B cell (primary cell): ENCODE data around the gene BIN2. TPM values are rescaled to one million over a fixed set of nuclear protein-coding genes. Genes with fewer than 3 reads are reported as not detected.

Experiments
- ATAC-seq: fragments of 200-7000 bp; cut with Tn5 transposase; one replicate; pipeline ENCODE4 v1.10.0; 2021; ENCODE audit warnings: low read depth, mild to moderate bottlenecking, moderate number of reproducible peaks, moderate library complexity
- CTCF ChIA-PET: fragments of 350-600 bp; sonication (Branson Sonifier 250); formaldehyde crosslinking; loops from one replicate; lab custom pipeline; 2021; ENCODE audit warnings: antibody characterized with exemption, inconsistent platforms; lab: Charles Lee
- POLR2A ChIA-PET: fragments of 350-600 bp; sonication (Branson Sonifier 250); formaldehyde crosslinking; loops from one replicate; lab custom pipeline; 2021; ENCODE audit warnings: antibody characterized with exemption; lab: Charles Lee
- DNase-seq: peaks from one replicate; pipeline ENCODE4 v3.0.0; 2013
- H2AFZ ChIP-seq: 2 replicates; pipeline ENCODE4 v1.6.1; 2012; ENCODE audit warnings: mild to moderate bottlenecking, low read depth, low read length; ENCODE audit not compliant: insufficient read depth, poor library complexity, severe bottlenecking
- H3K27ac ChIP-seq, 2 donors: 1 replicate in 1 of 2; 2 replicates in 1 of 2; pipeline ENCODE4 v1.5.1; 2012 to 2013; ENCODE audit warnings: low read length in 2 of 2, mild to moderate bottlenecking in 2 of 2, moderate library complexity in 1 of 2
- H3K27me3 ChIP-seq, 4 experiments: fragments of 200-600 bp in 1 of 4; sonication (generic) in 1 of 4; replicated peaks in 1 of 4; 1 replicate in 2 of 4; 2 replicates in 2 of 4; pipeline versions ENCODE4 v1.6.1 to v1.7.0; 2013 to 2016; ENCODE audit warnings: low read length in 3 of 4, mild to moderate bottlenecking in 2 of 4, mixed read lengths in 1 of 4, moderate library complexity in 1 of 4; ENCODE audit not compliant: insufficient read depth in 4 of 4, control insufficient read depth in 3 of 4; ENCODE audit errors: control extremely low read depth in 1 of 4
- H3K36me3 ChIP-seq, 2 experiments: replicated peaks in 1 of 2; 1 replicate in 1 of 2; 2 replicates in 1 of 2; pipeline versions ENCODE4 v1.6.1 to v1.7.1; 2013; ENCODE audit warnings: low read length in 1 of 2; ENCODE audit not compliant: insufficient read depth in 2 of 2, control insufficient read depth in 1 of 2; ENCODE audit errors: control extremely low read depth in 1 of 2, extremely low read depth in 1 of 2
- H3K4me1 ChIP-seq, 2 donors: fragments of 200-600 bp in 1 of 2; sonication (generic) in 1 of 2; 1 replicate in 1 of 2; 2 replicates in 1 of 2; pipeline versions ENCODE4 v1.5.1 to v1.6.1; 2013 to 2017; ENCODE audit warnings: low read length in 2 of 2; ENCODE audit not compliant: control insufficient read depth in 2 of 2, insufficient read depth in 2 of 2
- H3K4me2 ChIP-seq: replicated peaks from 2 replicates; pipeline ENCODE3; 2012; ENCODE audit warnings: mild to moderate bottlenecking, low read depth, low read length; ENCODE audit not compliant: poor library complexity, severe bottlenecking
- H3K4me3 ChIP-seq, 5 experiments: fragments of 200-600 bp in 1 of 5; sonication (generic) in 1 of 5; 1 replicate in 3 of 5; 2 replicates in 2 of 5; pipeline versions ENCODE4 v1.5.1 to v1.7.0; 2011 to 2016; ENCODE audit warnings: low read length in 4 of 5, mild to moderate bottlenecking in 4 of 5, low read depth in 2 of 5, control low read depth in 1 of 5, moderate library complexity in 1 of 5; ENCODE audit not compliant: insufficient read depth in 1 of 5; ENCODE audit errors: control extremely low read depth in 1 of 5, extremely low read depth in 1 of 5
- H3K79me2 ChIP-seq: fragments of 200-600 bp; sonication (generic); one replicate; pipeline ENCODE4 v1.6.0; 2016; ENCODE audit warnings: low read length; ENCODE audit not compliant: control insufficient read depth, insufficient read depth
- H3K9ac ChIP-seq: fragments of 200-600 bp; sonication (generic); 2 replicates; pipeline ENCODE4 v1.6.1; 2017; ENCODE audit warnings: mild to moderate bottlenecking, low read length, moderate library complexity
- H3K9me3 ChIP-seq, 3 donors: one replicate each; pipeline versions ENCODE4 v1.6.1 to v1.7.1; 2013; ENCODE audit warnings: low read length in 2 of 3; ENCODE audit not compliant: control insufficient read depth in 2 of 3, insufficient read depth in 1 of 3; ENCODE audit errors: control extremely low read depth in 1 of 3
- H4K20me1 ChIP-seq: 2 replicates; pipeline ENCODE4 v1.6.0; 2012; ENCODE audit warnings: mild to moderate bottlenecking, low read length; ENCODE audit not compliant: insufficient read depth, control insufficient read depth, poor library complexity, severe bottlenecking
- H3K27ac Mint-ChIP-seq: one replicate; pipeline ENCODE4 v1.8.0; 2021; ENCODE audit warnings: mixed read lengths
- H3K27me3 Mint-ChIP-seq: one replicate; pipeline ENCODE4 v1.8.0; 2021; ENCODE audit warnings: mixed read lengths
- H3K4me1 Mint-ChIP-seq: one replicate; pipeline ENCODE4 v1.8.0; 2021; ENCODE audit warnings: mixed read lengths
- H3K4me3 Mint-ChIP-seq: one replicate; pipeline ENCODE4 v1.8.0; 2021; ENCODE audit warnings: mixed read lengths
- H3K9me3 Mint-ChIP-seq: one replicate; pipeline ENCODE4 v1.8.0; 2022; ENCODE audit warnings: mixed read lengths; ENCODE audit not compliant: insufficient read depth
- EZH2 ChIP-seq: IDR thresholded peaks from 2 replicates; pipeline ENCODE4 v1.6.1; 2012; ENCODE audit warnings: borderline replicate concordance, low read depth, mild to moderate bottlenecking, moderate library complexity, low read length; ENCODE audit not compliant: insufficient read depth, poor library complexity, severe bottlenecking
- WGBS: methylation state at CpG from one replicate; pipeline ENCODE4 v1.1.5; 2013; ENCODE audit warnings: missing lambda C conversion rate; ENCODE audit not compliant: insufficient coverage; 5-methylcytosine and 5-hydroxymethylcytosine counted together
- intact Hi-C: fragments of 100-400 bp; cut with micrococcal nuclease; formaldehyde crosslinking; loops from one replicate; pipeline ENCODE4 v1.10.0; 2022
- polyA plus RNA-seq: library from polyadenylated mRNA; depleted of rRNA; stranded (reverse); fragments of >200 nt; gene quantifications from 2 replicates; pipeline ENCODE4 v1.2.3, GENCODE V29; 2012
- total RNA-seq, 2 donors: library from RNA; stranded (reverse); fragments of 120-200 nt in 1 of 2; gene quantifications; 1 replicate in 1 of 2; 2 replicates in 1 of 2; pipeline versions ENCODE4 v1.2.3 to v1.2.4, GENCODE V29; 2013 to 2022
- TF ChIP-seq, protein P1 (sequence below): fragments of 200-600 bp; IDR thresholded peaks from one replicate; pipeline ENCODE4 v1.8.0; 2022; ENCODE audit warnings: antibody characterized with exemption, mild to moderate bottlenecking

The BIN2 gene
- total and polyA plus RNA-seq, 2 donors (not counting 1 experiment from before 2014, with no cell fraction given) = 41.5 to 100 TPM

DNA sequence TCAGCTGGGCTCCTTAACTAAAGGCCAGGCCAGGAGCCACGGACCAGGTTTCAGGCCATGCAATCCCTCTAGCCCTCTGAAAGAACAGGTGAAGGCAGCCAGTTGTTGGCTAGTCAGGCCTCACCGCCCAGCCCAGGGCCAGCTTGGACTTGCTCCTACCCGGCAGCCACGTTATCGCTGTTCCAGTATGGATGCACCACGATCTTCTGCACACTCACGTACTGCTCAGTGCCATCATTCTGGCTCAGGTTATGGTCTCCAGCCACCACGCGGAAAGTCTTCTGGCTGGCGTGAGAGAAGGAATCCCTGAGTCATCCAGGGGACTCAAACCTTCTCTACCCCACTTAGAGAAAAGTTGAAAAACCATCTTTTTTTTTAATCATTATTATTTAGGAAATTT, 18.4 kb upstream of the BIN2 start:
- H3K4me1 Mint-ChIP-seq = peaks cover 43% of the 10 kb centered on the region

More for the DNA sequence above, 18.4 kb upstream of the BIN2 start:
- Histone ChIP-seq H3K4me3 (no peak overlapping the region), H2AFZ (no peak overlapping the region), H3K27ac (no peak overlapping the region), H3K4me2 (no peak overlapping the region), H3K79me2 (peaks cover 4% of the 10 kb centered on the region), H3K4me1 (peaks cover 42 to 45% of the 10 kb centered on the region in 2 donors), H3K27me3 (no peaks in the 10 kb centered on the region), H3K9ac (no peak overlapping the region), H3K9me3 (no peaks in the 10 kb centered on the region), H4K20me1 (no peaks in the 10 kb centered on the region), H3K36me3 (no peaks in the 10 kb centered on the region)
- no peak for DNase-seq
- ChIA-PET CTCF (interaction anchor here (0.5 to 9.0 kb wide), 20 partner anchors 8 to 355 kb away, joined by 3 to 148 read pairs (median 10); partner anchors contain the start of genes BIN2, DAZAP2, GALNT6 and SLC11A2), POLR2A (interaction anchor here (1.3 to 2.0 kb wide), 2 partner anchors 22 to 104 kb away, joined by 4 to 7 read pairs; partner anchors contain the start of gene DAZAP2)
- no peak for ATAC-seq
- no peak overlapping the region for H3K27ac Mint-ChIP-seq
- intact Hi-C loops = loop anchor here (5.0 kb wide), 2 partner anchors 125 to 355 kb away; partner anchors contain the start of gene POU6F1
- 99% methylated on average over 6 of the region's 10 CpGs for WGBS
- H3K27me3 Mint-ChIP-seq = no peaks in the 10 kb centered on the region
- TF ChIP-seq, protein P1, sequence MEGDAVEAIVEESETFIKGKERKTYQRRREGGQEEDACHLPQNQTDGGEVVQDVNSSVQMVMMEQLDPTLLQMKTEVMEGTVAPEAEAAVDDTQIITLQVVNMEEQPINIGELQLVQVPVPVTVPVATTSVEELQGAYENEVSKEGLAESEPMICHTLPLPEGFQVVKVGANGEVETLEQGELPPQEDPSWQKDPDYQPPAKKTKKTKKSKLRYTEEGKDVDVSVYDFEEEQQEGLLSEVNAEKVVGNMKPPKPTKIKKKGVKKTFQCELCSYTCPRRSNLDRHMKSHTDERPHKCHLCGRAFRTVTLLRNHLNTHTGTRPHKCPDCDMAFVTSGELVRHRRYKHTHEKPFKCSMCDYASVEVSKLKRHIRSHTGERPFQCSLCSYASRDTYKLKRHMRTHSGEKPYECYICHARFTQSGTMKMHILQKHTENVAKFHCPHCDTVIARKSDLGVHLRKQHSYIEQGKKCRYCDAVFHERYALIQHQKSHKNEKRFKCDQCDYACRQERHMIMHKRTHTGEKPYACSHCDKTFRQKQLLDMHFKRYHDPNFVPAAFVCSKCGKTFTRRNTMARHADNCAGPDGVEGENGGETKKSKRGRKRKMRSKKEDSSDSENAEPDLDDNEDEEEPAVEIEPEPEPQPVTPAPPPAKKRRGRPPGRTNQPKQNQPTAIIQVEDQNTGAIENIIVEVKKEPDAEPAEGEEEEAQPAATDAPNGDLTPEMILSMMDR = no peak
- no peak for TF ChIP-seq EZH2
- H3K4me3 Mint-ChIP-seq = no peak overlapping the region
- H3K9me3 Mint-ChIP-seq = no peaks in the 10 kb centered on the region
